GM06990 (cell line): ENCODE measurements around the gene C5AR2.

Experiments used
- DNase-seq: peaks from one replicate; pipeline ENCODE4 v3.0.0-alpha.2; 2011; ENCODE audit not compliant: insufficient read length; ENCODE audit errors: extremely low read depth
- H3K27me3 ChIP-seq: replicated peaks from 2 replicates; pipeline ENCODE4 v1.6.0; 2011; ENCODE audit warnings: low read length; ENCODE audit not compliant: control insufficient read depth, insufficient read depth
- H3K36me3 ChIP-seq: 2 replicates; pipeline ENCODE4 v1.5.1; 2011; ENCODE audit warnings: low read length; ENCODE audit not compliant: control insufficient read depth, insufficient read depth
- H3K4me3 ChIP-seq: replicated peaks from 2 replicates; pipeline ENCODE4 v1.5.1; 2011; ENCODE audit warnings: low read depth, mild to moderate bottlenecking, control low read depth, low read length
- TF ChIP-seq, protein P1 (sequence below): IDR thresholded peaks from 2 replicates; pipeline ENCODE4 v1.5.1; 2011; ENCODE audit warnings: low read length, control low read depth, mild to moderate bottlenecking, inconsistent platforms; ENCODE audit not compliant: insufficient read depth, poor library complexity, severe bottlenecking

Gene C5AR2

DNA sequence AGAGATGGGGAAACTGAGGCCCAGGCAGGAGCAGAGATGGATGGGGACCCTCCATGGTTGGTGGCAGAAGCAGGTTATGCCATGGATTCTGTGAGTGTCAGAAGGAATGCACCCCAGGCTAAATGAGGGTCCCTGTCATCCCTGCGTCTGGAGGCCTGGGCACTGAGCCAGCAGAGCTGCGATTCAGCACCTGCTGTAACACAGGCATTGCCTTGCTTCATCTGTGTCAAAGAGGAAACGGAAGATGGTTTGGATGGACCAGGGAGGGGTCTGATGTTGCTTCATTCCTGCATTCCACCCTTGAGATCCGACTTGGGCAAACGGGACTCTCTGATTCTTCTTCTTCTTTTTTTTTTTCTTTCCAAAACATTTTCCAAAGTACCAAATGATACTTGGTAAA is 21.2 kb upstream of the C5AR2 start:
- Histone ChIP-seq H3K36me3 (no peaks in the 10 kb centered on the region), H3K4me3 (no peak overlapping the region), H3K27me3 (no peaks in the 10 kb centered on the region)
- TF ChIP-seq, protein P1, sequence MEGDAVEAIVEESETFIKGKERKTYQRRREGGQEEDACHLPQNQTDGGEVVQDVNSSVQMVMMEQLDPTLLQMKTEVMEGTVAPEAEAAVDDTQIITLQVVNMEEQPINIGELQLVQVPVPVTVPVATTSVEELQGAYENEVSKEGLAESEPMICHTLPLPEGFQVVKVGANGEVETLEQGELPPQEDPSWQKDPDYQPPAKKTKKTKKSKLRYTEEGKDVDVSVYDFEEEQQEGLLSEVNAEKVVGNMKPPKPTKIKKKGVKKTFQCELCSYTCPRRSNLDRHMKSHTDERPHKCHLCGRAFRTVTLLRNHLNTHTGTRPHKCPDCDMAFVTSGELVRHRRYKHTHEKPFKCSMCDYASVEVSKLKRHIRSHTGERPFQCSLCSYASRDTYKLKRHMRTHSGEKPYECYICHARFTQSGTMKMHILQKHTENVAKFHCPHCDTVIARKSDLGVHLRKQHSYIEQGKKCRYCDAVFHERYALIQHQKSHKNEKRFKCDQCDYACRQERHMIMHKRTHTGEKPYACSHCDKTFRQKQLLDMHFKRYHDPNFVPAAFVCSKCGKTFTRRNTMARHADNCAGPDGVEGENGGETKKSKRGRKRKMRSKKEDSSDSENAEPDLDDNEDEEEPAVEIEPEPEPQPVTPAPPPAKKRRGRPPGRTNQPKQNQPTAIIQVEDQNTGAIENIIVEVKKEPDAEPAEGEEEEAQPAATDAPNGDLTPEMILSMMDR = no peak
- DNase-seq = no peak

DNA sequence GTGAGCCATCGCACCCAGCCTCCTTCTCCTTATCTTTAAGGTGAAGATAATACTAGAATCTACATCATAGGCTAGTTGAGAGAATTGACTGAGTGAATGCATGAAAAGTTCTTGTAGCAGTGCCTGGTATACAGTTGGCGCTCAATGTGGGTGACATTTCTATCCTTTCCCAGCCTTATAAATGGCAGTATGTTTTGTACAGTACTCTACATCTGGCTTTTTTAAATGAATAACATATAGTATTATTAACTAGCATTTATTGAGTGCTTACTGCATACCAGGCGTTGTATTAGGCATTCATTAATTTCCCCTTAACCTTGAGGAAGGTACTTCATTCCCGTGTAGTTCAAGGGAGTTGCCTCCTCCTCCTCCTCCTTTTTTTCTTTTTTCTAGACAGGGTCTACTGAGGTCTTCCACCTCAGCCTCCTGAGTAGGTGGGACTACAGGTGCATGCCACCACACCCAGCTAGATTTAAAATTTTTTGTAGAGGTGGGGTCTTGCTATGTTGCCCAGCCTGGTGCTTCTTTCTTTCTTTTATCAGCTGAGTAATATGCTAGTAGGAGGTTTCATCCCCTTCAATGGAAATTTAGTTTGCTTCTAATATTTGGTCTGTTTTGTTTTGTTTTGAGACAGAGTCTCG is 19.5 kb upstream of the C5AR2 start:
- no peak overlapping the region for H3K4me3 ChIP-seq
- no peaks in the 10 kb centered on the region for H3K27me3 ChIP-seq
- no peaks in the 10 kb centered on the region for H3K36me3 ChIP-seq
- TF ChIP-seq, protein P1 = no peak
- no peak for DNase-seq

DNA sequence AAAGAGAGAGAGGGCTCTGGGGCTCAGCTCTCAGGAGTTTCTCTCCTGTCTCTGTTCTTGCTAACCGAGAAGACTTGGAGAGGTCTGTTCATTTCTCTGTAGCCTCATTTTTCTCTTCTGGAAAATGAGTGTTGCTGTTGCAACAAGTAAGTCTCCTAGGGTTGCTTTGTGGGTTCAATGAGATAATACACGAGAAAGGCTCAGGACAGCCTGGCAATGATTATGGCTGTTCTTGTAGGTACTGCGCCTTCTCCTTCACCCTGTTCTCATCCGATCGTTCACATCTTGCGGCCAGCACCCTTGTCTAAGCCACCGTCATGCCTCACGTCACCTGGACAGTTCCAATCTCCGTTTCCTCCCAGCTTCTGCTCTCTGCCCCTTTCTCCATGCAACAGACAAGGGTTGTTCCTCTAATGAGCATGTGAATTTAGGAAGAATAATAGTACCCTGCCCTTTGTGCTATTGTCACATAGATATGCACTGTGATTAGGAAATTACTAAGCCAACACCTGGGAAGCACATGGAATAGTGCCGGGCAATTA is 18.1 kb upstream of the C5AR2 start:
- TF ChIP-seq, protein P1 = no peak
- DNase-seq = no peak
- no peaks in the 10 kb centered on the region for H3K36me3 ChIP-seq
- H3K27me3 ChIP-seq = no peaks in the 10 kb centered on the region
- no peak overlapping the region for H3K4me3 ChIP-seq

DNA sequence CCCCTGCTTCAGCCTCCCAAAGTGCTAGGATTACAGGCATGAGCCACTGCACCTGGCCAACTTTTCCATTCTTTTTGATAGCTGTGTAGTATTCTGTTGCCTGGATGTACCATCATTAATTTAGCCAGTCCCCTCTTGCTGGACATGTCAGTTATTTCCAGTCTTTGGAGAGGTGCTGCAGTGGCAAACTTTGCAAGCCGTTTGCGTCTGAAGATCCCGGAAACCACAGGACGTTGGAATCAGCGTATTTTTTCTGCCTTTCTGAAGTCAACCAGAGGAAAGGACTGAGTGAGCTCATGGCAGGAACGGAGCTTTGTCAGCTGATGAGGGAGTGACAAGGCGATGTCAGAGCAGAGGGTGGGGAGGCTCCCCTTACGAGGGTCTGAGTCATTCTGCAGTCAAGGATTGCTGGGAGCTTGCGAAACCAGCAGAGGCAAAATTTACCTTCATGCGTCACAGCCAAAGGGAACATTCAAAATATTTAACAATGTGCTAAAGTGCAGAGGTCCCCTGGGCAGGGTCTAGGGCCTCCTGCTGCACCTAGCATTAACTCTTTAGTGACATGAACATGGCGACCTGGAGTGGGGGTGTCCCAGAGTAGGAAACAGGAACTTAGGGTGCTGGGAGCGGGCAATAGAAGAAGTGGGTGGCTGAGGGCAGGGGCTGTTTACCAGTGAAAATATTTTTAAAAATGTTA is 16.7 kb upstream of the C5AR2 start:
- H3K27me3 ChIP-seq = no peaks in the 10 kb centered on the region
- TF ChIP-seq, protein P1 = no peak
- no peak for DNase-seq
- H3K36me3 ChIP-seq = no peaks in the 10 kb centered on the region
- no peak overlapping the region for H3K4me3 ChIP-seq

DNA sequence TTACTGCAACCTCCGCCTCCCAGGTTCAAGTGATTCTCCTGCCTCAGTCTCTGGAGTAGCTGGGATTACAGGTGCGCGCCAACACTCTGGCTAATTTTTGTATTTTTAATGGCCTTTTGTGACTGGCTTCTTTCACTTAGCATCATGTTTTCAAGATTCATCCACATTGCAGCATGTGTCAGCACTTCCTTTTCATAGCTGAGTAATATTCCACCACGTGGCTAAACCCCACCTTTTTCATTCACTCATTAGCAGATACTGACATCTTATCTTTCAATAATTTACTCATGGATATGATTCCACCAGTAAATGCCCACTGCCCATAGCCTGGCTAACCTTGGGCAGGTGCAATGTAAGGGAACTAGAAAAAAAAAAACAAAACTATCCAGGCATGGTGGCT is 15.5 kb upstream of the C5AR2 start:
- TF ChIP-seq, protein P1 = no peak
- Histone ChIP-seq H3K27me3 (no peaks in the 10 kb centered on the region), H3K36me3 (no peaks in the 10 kb centered on the region), H3K4me3 (no peak overlapping the region)
- no peak for DNase-seq
